ENCODE data around the gene ANKRD36B.
"Not testable (repeated sequence)": the region's sequence is repeated elsewhere in the genome, so short reads cannot be mapped to it uniquely, and the experiment has no call there.

Gene ANKRD36B

GRCh38 chr2:97589598-97590510, at the start of gene ANKRD36B:
TSS of gene ANKRD36B (minus strand) at chr2:97589877. CDS start at chr2:97589685, 192 bp downstream.
- peak; percentile 76 for DNase-seq

DNA sequence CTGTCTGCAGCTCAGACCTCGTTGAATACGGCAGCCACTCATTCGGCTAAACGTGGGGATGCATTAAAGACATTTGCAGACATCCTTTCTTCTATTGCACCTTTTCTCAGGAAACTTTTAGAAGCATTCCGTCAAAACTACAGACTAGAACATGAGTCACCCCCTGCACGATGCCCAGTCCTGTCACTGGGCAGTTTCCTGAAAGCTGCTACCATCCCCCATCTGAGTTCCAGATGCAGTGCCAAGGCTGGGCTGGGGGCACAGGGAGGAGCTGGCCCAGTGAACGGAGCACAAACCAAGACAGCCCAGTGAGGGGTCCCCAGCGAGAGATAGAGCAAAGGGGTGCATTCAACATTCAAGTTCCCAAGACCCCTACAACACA, 36.4 kb upstream of the ANKRD36B start:
- not testable (repeated sequence) for DNase-seq

DNA sequence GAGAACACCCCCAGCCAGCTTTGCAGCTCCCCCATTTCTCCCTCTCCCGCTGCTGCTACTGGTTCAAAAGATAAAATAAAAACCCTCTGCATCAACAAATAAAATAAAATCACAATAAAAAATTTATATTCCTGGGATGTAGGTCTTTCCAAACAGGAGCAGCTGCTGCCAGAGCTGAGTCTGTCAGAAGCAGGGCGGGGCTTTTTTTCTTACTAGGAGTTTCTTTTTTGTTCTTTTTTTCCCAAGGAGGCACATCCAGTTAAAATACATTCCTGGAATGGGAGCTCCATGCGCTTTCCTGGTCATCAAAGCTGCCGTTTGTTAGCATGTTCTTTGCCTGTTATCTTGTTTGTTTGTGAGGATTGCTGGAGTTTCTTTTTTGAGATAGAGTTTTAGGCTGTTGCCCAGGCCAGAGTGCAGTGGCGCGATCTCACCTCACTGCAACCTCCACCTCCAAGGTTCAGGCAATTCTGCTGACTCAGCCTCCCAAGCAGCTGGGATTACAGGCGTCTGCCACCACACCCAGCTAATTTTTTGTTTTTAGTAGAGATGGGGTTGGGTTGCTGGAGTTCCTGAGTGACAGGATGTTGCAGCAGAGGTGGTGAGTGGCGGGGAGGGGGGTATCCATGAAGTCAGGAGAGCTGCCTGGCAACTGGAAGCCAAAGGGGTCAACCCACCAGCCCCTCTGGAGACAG, 35.8 kb upstream of the ANKRD36B start:
- not testable (repeated sequence) for DNase-seq

DNA sequence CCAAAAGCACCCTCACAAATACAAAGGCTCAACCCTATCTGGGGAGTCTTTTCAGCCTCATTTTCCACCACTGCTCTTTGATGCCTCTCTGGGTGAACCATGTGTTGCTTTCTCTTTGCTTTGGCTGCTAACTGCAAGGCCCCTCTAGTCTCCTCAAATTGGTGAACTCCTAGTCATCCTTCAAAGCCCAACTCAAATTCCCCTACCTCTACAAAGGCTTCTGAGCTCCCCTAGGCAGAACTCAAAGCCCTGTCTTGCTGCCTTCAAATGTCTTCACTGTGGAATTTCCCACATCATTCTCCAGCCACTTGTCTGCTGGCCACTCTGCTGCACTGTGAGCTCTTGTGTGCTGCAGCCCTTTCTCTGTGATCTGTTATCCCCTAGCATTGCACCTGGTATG, 33.3 kb upstream of the ANKRD36B start:
- not testable (repeated sequence) for DNase-seq

- DNase-seq, result not testable (repeated sequence)
Measured at GRCh38 chr2:97620492-97620891, 30.8 kb upstream of the ANKRD36B start.

GRCh38 chr2:97618939-97619827, 29.5 kb upstream of the ANKRD36B start:
- DNase-seq, result not testable (repeated sequence)

DNA sequence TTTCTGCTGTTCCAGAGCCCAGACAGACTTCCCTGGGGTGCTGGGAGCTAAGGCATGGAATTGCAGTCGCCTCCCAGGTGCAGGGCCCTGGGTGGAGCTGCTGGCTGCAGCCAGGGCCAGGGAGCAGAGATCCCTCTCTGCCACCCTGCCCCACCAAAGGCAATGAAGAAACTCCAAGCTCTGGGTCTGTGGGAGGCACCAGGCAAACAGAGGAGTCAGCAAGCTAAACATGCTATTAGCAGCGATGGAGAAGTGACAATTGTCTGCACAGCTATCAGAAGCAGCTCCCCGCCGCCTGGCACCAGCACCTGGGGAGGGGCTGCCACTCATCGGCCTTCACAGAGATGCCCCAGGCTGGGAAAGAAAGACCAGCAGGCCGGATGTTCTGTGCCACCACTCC, 28.2 kb upstream of the ANKRD36B start:
- no peak for DNase-seq

DNA sequence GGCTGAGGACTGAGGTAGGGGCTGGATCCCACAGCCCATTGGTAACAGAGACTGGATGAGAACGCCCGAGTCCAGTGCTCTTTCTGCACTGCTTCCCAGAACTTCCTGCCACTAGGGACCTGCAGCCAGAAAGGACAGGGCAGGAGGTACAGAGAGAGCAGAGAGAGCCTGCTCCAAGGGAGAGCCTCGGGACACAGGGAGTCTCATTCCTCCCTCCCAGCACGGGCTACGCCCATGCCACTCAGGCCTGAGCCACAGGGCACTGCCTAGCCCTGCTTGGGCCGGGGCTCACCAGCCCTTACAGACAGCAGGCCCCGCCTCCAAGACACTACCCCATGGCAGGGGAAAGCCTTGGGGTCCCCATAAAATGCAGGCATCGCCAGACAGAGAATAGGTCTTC, 26.1 kb upstream of the ANKRD36B start:
- not testable (repeated sequence) for DNase-seq

GRCh38 chr2:97611895-97612294, 22.2 kb upstream of the ANKRD36B start:
- DNase-seq, result not testable (repeated sequence)

GRCh38 chr2:97608745-97609144, 19.1 kb upstream of the ANKRD36B start:
- not testable (repeated sequence) for DNase-seq

DNA sequence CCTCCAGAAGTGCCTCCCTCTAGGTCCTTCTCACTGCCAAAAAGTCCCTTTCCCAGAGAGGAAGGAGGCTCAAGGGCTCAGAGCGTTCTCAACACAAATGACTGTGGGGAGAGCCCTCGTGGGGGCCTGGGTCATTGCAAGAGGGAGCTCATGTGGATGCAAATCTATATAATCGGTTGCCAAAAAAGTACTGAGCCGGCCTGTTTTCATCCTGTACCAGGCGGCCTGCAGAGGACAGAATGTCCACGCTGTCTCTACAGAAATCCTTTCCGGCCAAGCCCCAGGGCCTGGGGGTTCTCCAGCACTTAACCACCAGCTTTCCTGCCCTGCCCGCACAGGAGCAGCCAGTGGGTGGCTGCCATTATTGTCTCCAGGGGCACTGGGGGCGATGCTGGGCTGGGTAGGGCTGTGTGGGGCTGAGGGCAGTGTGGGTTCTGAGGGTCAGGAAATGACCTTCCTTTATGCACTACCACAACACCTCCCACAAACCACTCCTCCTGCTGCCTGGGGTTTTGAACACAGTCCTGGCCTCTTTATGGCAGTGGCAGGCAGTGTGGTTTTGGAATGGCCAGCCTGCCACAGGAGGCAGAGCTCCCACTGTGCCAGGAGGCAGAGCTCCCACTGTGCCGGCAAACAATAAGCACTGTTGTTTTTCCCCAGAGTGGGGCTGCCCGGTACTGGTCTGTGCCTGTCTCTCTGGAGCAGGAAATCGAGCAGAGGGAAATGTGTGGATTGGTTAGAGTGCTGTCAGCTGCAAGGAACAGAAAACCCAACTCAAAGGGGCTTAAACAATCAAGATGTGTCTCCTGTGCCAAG, 16.1 kb upstream of the ANKRD36B start:
- DNase-seq, result not testable (repeated sequence)

DNA sequence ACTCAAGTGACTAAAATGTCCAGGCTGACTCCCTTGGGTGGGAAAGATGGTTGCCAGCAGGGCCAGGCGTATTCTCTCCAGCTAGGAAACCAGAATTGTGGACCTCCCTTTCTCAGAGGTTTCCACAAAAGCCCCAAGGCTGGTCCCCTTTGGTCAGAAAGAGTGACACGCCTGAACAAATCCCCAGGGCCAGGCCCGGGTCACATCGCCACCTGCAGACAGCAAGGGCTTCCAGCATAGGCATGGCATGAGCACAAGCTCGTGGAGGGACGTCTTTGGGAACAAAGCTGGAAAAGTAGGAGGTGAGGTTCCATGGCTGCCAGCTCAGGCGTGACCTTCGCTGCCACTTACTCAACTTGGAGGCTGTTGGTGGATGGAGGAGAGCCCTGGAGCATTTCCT, 15.4 kb upstream of the ANKRD36B start:
- DNase-seq, result not testable (repeated sequence)

DNA sequence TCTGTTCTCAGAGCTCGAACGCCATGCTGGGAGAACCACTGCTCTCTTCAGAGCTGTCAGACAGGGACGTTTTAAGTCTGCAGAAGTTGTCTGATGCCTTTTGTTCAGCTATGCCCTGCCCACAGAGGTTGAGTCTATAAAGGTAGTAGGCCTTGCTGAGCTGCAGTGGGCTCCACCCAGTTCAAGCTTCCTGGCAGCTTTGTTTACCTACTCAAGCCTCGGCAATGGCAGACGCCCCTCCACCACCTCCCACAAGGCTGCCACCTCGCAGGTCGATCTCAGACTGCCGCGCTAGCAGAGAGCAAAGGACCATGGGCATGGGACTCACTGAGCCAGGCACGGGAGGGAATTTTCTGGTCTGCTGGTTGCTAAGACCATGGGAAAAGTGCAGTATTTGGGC, 11.9 kb upstream of the ANKRD36B start:
- not testable (repeated sequence) for DNase-seq

GRCh38 chr2:97596180-97596579, 6.5 kb upstream of the ANKRD36B start:
- DNase-seq, result not testable (repeated sequence)

GRCh38 chr2:97593520-97593919, 3.8 kb upstream of the ANKRD36B start:
- not testable (repeated sequence) for DNase-seq

GRCh38 chr2:97590515-97591394, 1.1 kb upstream of the ANKRD36B start:
- DNase-seq, result peak; percentile 79

- DNase-seq, result not testable (repeated sequence)
Measured at GRCh38 chr2:97589257-97589597, 450 bp downstream of the ANKRD36B start.

DNA sequence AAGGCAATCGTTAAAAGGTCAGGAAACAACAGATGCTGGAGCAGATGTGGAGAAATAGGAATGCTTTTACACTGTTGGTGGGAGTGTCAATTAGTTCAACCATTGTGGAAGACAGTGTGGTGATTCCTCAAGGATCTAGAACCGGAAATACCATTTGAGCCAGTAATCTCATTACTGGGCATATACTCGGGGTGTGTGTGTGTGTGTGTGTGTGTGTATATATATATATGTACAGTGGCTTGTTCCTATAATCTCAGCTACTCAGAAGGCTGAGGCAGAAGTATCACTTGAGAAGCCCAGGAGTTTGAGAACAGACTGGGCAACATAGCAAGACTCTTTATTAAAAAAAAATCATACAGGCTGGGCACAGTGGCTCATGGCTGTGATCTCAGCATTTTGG, 24.0 kb downstream of the ANKRD36B start:
- DNase-seq, result not testable (repeated sequence)

DNA sequence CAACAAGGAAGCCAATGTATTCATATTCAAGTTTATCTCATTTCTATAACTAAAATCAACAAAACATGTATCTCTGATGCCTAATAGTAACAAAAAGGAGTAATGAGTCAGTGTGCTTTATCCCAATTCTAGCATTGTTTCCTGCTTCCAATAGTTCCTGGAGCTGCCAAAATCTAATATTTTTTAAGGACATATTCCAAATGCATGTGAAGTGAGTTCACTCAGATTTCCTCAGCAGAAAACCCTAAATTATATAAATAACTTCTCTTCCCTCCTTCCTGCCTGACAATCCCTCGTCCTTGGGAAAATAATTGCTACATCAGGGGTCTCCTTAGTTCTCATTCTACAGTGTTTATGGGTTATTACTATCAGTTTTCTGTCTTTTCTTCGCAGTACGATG, 37.3 kb downstream of the ANKRD36B start:
- DNase-seq, result not testable (repeated sequence)

- DNase-seq, result not testable (repeated sequence)
Measured at GRCh38 chr2:97550498-97550897, 39.2 kb downstream of the ANKRD36B start.

DNA sequence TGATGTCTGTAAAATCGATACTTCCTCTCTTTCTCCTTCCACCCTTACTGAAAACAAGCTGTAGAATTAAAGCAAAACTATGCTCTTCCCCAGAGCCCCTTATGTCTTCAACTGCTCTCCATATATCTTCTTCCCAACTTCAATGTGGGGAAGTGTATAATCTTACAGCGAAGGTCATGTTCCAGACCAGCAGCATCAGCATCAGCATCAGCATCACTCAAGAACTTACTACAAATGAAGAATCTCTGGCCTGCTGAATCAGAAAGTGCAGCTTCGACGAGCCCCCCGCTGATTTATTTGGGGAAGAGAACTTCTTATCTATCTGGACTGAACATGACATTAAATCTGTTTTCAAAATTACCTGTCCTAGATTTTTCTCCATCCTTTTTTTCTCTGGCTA, 40.6 kb downstream of the ANKRD36B start:
- DNase-seq, result not testable (repeated sequence)

All from activated CD8-positive, alpha-beta memory T cell treated with anti-CD3 and anti-CD28 coated beads, Interleukin-2, amount 50 U/mL, for 48 hours (primary cell).